Measurements from ENCODE around the gene CA11.

DNA sequence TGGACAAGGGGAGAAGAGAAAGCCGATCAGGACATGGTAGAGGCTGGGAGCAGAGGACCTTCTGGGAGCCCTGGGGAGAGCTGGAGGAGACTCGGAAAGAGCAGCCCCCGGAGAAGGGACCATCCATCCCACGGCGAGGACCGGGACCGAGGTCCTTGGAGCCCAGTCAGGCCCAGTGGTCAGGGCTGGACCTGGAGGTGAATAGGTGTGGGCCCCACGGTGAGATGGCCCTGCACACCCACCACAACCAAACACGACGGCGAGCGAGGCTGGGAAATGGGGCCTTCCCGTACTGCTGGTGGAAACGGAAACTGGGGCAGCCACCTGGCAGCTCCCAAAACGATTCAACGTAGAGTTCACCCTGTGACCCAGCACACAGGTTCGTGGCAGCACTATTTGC lies 30.5 kb upstream of the CA11 start:
- TF ChIP-seq, protein P1, sequence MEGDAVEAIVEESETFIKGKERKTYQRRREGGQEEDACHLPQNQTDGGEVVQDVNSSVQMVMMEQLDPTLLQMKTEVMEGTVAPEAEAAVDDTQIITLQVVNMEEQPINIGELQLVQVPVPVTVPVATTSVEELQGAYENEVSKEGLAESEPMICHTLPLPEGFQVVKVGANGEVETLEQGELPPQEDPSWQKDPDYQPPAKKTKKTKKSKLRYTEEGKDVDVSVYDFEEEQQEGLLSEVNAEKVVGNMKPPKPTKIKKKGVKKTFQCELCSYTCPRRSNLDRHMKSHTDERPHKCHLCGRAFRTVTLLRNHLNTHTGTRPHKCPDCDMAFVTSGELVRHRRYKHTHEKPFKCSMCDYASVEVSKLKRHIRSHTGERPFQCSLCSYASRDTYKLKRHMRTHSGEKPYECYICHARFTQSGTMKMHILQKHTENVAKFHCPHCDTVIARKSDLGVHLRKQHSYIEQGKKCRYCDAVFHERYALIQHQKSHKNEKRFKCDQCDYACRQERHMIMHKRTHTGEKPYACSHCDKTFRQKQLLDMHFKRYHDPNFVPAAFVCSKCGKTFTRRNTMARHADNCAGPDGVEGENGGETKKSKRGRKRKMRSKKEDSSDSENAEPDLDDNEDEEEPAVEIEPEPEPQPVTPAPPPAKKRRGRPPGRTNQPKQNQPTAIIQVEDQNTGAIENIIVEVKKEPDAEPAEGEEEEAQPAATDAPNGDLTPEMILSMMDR (IDR thresholded peaks at IDR 0.05): no peak
- TF ChIP-seq POLR2AphosphoS5 (IDR thresholded peaks at IDR 0.05): no peak
- TF ChIP-seq POLR2A (IDR thresholded peaks at IDR 0.05): no peak

All from prostate gland (tissue), 2 donors.